Right kidney (tissue), 9 donors: Measurements from ENCODE around the gene PRRC2A.

Source experiments
- DNase-seq: peaks from one replicate; pipeline ENCODE4 v3.0.0-alpha.2; 2016
- long read RNA-seq, 8 donors: transcript quantifications; one replicate each; lab custom pipeline, GENCODE V29; 2026

PRRC2A gene
- long read RNA-seq, donor 1, partial matches to known transcripts, result 114 of 121 reads
- long read RNA-seq, donor 1, other reads (novel, unspliced or antisense), result 0 of 121 reads
- long read RNA-seq, donor 2, partial matches to known transcripts, result 53 of 58 reads
- long read RNA-seq, donor 2, other reads (novel, unspliced or antisense), result 0 of 58 reads
- long read RNA-seq, donor 3, partial matches to known transcripts, result 37 of 38 reads
- long read RNA-seq, donor 3, other reads (novel, unspliced or antisense), result 0 of 38 reads
- long read RNA-seq, donor 4, partial matches to known transcripts, result 290 of 308 reads
- long read RNA-seq, donor 4, other reads (novel, unspliced or antisense), result 8 of 308 reads
- long read RNA-seq, donor 5, partial matches to known transcripts, result 168 of 250 reads
- long read RNA-seq, donor 5, other reads (novel, unspliced or antisense), result 76 of 250 reads
- long read RNA-seq, donor 6, partial matches to known transcripts, result 197 of 207 reads
- long read RNA-seq, donor 6, other reads (novel, unspliced or antisense), result 0 of 207 reads
- long read RNA-seq, donor 7, transcript PRRC2A-210 (2 exons, 916 nt), result major isoform, 5 of 351 reads
- long read RNA-seq, donor 7, partial matches to known transcripts, result 338 of 351 reads
- long read RNA-seq, donor 7, other reads (novel, unspliced or antisense), result 0 of 351 reads
- long read RNA-seq, donor 8, partial matches to known transcripts, result 96 of 106 reads
- long read RNA-seq, donor 8, other reads (novel, unspliced or antisense), result 0 of 106 reads

DNA sequence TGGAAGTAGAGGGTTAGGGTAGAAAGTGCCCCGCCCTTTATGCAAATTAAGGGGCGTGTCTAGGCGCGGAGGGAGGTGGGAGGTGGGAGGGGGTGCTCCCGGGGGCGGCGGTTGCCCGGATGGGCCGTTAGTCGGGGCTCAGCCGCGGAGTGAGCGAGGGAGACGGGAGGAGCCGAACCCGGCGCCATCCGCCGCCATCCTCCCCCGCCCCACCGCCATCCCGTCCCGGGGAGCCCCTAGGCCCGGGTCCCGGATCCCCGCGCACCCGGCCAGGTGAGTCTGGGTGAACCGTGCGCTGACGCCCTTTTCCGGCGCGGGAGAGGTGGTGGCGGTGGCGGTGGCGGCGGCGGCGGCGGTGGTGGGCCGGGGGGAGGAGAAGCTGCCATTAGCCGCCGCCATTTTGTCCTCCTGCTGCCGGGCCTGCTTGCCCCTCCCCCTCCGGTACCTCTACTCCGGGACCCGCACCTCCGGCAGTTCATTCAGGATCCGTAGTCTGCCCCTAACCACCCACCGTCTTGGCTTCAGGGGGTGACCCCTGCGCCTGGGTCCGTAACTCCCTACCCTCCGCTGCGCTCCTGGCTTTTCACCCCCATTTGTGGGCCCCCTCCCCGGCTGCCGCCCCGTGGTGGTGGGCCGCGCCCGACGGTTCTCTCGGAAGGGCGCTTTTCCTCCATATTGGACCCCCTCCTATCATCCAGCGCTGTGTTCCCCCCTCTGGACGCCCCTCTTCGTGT is at the start of gene PRRC2A:
TSS of gene PRRC2A (plus strand) at position 130 of the 734 bp plus-strand sequence. CDS start 2,075 bp downstream, outside the sequence.
- peak; percentile 85 for DNase-seq

DNA sequence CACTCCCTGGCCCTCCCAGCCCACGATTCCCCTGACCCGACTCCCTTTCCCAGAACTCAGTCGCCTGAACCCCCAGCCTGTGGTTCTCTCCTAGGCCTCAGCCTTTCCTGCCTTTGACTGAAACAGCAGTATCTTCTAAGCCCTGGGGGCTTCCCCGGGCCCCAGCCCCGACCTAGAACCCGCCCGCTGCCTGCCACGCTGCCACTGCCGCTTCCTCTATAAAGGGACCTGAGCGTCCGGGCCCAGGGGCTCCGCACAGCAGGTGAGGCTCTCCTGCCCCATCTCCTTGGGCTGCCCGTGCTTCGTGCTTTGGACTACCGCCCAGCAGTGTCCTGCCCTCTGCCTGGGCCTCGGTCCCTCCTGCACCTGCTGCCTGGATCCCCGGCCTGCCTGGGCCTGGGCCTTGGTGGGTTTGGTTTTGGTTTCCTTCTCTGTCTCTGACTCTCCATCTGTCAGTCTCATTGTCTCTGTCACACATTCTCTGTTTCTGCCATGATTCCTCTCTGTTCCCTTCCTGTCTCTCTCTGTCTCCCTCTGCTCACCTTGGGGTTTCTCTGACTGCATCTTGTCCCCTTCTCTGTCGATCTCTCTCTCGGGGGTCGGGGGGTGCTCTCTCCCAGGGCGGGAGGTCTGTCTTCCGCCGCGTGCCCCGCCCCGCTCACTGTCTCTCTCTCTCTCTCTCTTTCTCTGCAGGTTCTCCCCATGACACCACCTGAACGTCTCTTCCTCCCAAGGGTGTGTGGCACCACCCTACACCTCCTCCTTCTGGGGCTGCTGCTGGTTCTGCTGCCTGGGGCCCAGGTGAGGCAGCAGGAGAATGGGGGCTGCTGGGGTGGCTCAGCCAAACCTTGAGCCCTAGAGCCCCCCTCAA is 48.2 kb upstream of the PRRC2A start, which contains the start of gene LTA:
TSS of gene LTA (plus strand) at position 249 of the 871 bp plus-strand sequence. CDS start at position 703, 454 bp downstream.
- no peak for DNase-seq

DNA sequence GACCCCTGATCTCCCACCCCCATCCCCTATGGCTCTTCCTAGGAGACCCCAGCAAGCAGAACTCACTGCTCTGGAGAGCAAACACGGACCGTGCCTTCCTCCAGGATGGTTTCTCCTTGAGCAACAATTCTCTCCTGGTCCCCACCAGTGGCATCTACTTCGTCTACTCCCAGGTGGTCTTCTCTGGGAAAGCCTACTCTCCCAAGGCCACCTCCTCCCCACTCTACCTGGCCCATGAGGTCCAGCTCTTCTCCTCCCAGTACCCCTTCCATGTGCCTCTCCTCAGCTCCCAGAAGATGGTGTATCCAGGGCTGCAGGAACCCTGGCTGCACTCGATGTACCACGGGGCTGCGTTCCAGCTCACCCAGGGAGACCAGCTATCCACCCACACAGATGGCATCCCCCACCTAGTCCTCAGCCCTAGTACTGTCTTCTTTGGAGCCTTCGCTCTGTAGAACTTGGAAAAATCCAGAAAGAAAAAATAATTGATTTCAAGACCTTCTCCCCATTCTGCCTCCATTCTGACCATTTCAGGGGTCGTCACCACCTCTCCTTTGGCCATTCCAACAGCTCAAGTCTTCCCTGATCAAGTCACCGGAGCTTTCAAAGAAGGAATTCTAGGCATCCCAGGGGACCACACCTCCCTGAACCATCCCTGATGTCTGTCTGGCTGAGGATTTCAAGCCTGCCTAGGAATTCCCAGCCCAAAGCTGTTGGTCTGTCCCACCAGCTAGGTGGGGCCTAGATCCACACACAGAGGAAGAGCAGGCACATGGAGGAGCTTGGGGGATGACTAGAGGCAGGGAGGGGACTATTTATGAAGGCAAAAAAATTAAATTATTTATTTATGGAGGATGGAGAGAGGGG is 47.0 kb upstream of the PRRC2A start:
- DNase-seq, result no peak

DNA sequence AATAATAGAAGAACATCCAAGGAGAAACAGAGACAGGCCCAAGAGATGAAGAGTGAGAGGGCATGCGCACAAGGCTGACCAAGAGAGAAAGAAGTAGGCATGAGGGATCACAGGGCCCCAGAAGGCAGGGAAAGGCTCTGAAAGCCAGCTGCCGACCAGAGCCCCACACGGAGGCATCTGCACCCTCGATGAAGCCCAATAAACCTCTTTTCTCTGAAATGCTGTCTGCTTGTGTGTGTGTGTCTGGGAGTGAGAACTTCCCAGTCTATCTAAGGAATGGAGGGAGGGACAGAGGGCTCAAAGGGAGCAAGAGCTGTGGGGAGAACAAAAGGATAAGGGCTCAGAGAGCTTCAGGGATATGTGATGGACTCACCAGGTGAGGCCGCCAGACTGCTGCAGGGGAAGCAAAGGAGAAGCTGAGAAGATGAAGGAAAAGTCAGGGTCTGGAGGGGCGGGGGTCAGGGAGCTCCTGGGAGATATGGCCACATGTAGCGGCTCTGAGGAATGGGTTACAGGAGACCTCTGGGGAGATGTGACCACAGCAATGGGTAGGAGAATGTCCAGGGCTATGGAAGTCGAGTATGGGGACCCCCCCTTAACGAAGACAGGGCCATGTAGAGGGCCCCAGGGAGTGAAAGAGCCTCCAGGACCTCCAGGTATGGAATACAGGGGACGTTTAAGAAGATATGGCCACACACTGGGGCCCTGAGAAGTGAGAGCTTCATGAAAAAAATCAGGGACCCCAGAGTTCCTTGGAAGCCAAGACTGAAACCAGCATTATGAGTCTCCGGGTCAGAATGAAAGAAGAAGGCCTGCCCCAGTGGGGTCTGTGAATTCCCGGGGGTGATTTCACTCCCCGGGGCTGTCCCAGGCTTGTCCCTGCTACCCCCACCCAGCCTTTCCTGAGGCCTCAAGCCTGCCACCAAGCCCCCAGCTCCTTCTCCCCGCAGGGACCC is 46.1 kb upstream of the PRRC2A start:
- no peak for DNase-seq

DNA sequence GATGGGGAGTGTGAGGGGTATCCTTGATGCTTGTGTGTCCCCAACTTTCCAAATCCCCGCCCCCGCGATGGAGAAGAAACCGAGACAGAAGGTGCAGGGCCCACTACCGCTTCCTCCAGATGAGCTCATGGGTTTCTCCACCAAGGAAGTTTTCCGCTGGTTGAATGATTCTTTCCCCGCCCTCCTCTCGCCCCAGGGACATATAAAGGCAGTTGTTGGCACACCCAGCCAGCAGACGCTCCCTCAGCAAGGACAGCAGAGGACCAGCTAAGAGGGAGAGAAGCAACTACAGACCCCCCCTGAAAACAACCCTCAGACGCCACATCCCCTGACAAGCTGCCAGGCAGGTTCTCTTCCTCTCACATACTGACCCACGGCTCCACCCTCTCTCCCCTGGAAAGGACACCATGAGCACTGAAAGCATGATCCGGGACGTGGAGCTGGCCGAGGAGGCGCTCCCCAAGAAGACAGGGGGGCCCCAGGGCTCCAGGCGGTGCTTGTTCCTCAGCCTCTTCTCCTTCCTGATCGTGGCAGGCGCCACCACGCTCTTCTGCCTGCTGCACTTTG is 45.1 kb upstream of the PRRC2A start, which contains the start of gene TNF:
TSS of gene TNF (plus strand) at position 231 of the 567 bp plus-strand sequence. CDS start at position 408, 177 bp downstream.
- DNase-seq, result no peak

DNA sequence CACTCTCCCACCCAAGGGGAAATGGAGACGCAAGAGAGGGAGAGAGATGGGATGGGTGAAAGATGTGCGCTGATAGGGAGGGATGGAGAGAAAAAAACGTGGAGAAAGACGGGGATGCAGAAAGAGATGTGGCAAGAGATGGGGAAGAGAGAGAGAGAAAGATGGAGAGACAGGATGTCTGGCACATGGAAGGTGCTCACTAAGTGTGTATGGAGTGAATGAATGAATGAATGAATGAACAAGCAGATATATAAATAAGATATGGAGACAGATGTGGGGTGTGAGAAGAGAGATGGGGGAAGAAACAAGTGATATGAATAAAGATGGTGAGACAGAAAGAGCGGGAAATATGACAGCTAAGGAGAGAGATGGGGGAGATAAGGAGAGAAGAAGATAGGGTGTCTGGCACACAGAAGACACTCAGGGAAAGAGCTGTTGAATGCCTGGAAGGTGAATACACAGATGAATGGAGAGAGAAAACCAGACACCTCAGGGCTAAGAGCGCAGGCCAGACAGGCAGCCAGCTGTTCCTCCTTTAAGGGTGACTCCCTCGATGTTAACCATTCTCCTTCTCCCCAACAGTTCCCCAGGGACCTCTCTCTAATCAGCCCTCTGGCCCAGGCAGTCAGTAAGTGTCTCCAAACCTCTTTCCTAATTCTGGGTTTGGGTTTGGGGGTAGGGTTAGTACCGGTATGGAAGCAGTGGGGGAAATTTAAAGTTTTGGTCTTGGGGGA is 44.4 kb upstream of the PRRC2A start:
- no peak for DNase-seq

DNA sequence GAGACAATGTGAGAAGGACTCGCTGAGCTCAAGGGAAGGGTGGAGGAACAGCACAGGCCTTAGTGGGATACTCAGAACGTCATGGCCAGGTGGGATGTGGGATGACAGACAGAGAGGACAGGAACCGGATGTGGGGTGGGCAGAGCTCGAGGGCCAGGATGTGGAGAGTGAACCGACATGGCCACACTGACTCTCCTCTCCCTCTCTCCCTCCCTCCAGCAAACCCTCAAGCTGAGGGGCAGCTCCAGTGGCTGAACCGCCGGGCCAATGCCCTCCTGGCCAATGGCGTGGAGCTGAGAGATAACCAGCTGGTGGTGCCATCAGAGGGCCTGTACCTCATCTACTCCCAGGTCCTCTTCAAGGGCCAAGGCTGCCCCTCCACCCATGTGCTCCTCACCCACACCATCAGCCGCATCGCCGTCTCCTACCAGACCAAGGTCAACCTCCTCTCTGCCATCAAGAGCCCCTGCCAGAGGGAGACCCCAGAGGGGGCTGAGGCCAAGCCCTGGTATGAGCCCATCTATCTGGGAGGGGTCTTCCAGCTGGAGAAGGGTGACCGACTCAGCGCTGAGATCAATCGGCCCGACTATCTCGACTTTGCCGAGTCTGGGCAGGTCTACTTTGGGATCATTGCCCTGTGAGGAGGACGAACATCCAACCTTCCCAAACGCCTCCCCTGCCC is 43.5 kb upstream of the PRRC2A start:
- no peak for DNase-seq

DNA sequence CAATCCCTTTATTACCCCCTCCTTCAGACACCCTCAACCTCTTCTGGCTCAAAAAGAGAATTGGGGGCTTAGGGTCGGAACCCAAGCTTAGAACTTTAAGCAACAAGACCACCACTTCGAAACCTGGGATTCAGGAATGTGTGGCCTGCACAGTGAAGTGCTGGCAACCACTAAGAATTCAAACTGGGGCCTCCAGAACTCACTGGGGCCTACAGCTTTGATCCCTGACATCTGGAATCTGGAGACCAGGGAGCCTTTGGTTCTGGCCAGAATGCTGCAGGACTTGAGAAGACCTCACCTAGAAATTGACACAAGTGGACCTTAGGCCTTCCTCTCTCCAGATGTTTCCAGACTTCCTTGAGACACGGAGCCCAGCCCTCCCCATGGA is 42.9 kb upstream of the PRRC2A start:
- no peak for DNase-seq

DNA sequence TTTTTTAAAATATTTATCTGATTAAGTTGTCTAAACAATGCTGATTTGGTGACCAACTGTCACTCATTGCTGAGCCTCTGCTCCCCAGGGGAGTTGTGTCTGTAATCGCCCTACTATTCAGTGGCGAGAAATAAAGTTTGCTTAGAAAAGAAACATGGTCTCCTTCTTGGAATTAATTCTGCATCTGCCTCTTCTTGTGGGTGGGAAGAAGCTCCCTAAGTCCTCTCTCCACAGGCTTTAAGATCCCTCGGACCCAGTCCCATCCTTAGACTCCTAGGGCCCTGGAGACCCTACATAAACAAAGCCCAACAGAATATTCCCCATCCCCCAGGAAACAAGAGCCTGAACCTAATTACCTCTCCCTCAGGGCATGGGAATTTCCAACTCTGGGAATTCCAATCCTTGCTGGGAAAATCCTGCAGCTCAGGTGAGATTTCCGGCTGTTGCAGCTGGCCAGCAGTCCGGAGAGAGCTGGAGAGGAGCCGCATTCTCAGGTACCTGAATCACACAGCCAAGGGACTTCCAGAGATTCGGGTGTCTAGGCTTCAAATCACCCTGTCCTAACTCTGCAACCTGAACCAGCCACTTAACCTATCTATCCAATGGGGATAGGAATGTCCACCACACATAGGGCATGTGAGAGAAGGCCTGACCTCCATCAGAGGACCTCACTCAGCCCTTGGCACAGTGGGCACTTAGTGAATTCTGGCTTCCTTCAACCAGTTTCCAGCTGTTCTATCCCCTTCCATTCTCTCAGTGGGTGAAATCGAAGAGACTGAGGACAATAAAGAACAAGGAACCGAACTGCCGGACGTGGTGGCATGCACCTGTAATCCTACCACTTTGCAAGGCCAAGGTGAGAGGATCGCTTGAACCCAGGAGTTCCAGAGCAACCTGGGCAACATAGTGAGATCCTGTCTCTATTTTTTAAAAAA is 42.1 kb upstream of the PRRC2A start:
- DNase-seq, result no peak

DNA sequence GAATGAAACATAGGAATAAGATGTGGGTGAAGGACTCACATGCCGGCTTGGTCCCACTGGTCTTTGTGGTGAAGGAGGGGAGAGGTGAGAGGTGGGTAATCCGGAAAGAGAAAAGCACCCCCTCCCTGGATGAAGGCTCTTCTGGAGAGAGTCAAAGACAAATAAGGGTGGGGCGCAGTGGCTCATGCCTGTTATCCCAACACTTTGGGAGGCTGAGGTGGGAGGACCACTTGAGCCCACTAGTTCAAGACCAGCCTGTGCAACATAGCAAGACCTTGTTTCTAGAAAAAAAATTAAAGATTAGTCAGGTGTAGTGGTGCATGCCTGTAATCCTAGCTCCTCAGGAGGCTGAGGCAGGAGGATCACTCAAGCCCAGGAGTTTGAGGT is 41.4 kb upstream of the PRRC2A start:
- DNase-seq, result no peak

DNA sequence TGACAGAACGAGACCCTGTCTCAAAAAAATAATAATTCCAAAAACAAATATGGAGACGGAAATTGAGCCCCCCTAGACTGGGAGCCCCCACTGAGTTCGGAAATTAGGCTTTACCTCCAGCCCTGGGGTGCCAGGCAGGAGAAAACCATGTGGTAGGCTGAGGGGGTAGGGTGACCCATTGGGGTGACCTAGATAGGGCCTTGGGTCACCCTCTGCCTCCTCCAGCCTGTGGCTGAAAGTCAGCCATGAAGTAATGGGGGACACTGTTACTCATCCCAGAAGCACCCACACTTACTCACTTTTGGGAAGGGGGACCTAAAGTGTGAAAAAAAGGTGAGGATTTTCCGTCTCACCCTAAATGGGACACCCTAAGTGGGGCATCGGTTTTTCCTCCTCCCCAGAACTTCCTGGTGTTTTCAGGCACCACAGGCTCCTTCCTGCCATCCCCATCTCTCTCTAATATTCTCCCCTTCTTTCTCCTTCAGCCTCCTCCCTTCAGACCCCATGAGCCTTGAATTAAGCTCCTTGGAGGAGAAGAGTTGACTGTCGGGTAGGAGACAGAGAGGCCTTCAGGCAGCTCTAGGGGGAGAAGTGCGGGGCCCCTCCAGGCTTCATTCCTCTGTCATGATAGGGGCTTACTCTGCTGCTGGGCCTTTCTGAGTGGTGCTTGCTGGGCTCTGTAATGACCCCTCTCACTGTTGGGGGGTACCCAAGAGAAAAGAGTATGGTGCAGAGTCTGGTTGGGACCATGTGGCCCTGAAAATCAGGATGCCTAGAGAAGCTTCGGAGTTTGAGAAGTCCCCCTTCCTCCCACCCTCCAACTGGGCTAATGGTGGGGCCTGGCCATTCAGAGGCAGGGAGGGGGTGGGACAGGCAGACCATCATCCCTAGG is 40.7 kb upstream of the PRRC2A start:
- DNase-seq, result no peak

DNA sequence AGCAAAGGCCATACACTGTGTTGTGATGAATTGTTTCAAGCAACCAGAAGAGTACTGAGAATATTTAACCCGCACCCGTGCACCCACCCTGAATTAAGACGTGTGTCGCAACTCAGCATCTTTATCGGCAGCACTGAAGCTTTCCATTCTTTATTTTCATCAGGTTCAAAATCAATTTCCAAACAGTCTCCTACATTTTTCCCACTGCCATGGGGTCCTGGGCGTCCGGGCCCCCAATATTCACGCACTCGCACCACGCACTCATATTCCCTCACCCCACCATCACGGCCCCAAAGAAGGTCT is 40.1 kb upstream of the PRRC2A start:
- no peak for DNase-seq

DNA sequence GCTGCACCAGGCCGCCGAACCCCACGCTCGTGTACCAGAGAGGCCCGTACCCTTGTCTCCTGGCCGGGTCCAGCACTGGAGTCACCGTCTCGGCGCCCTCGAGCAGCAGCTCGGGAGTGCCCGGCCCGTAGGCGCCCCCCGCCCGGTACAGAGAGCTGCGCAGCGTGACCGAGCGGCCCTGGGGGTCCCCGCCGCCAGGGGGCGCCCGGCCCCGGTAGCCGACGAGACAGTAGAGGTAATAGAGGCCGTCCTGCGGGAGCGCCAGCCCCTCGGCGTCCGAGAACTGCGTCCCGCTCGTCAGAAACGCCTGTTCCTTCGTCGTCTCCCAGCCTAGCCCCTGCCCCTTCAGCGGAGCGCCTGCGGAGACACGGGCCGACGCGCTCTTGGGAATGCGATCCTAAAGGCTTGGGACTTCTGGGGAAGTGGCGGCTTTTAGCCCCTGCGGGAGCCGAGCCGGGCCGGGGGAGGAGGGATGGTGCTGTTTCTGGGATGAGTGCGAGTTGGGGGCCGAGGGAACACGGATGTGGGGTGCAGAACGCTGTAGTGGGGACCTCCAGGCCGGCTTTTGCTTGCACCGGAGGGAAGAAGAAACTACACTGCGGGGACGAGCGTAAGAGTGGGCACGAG is 39.6 kb upstream of the PRRC2A start:
- DNase-seq, result peak; percentile 91

DNA sequence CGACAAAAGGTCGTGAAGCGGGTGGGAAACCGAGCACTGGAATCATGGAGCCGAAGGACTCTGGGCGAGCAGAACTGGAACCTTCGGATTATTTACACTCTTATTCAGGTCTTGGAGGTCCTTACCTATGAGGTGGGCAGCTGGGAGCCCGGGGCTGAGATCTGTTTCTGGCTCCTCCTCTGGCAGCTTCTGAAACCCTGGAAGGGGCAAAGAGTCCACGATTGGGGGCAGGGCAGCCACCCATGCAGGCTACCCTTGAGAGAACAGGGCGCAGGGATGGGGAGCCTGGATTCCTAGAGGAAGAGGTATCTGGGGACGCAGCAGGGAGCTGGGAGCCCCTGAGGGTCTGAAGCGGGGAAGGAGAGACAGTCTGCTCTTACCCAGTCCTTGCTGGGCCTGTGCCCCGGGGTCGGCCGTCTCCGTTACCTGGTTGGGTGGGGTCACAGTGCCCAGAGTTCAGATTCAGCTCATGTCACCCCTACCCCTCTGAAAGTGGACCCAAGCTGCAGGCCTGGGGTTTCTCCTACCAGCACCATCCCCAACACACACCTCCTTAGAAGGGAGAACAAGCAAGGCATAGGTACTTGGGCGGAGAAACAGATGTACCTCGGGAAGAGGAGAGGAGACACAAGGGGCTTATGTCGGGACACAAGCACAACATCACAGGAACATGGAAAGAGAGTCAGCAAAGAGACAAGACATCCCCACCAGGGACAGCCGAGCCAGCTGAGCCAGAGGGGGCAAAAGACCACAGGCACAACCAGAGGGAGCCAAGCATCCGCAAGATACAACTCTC is 38.9 kb upstream of the PRRC2A start:
- DNase-seq, result no peak
